Caco-2 (cell line): ENCODE data around the gene NHEJ1. TPM values are rescaled to one million over a fixed set of nuclear protein-coding genes. Genes with fewer than 3 reads are reported as not detected.

Source experiments
- BruUV-seq: library from RNA; stranded (reverse); fragments of 400-500 nt; replicated peaks from 2 replicates; lab custom pipeline; 2021; lab: Mats Ljungman, UMichigan
- CTCF ChIA-PET: fragments of 300-600 bp; sonication (Branson Sonifier 250); formaldehyde crosslinking; loops from one replicate; lab custom pipeline; 2022; ENCODE audit warnings: antibody characterized with exemption; lab: Charles Lee
- POLR2A ChIA-PET: fragments of 300-600 bp; sonication (Branson Sonifier 250); formaldehyde crosslinking; loops from one replicate; lab custom pipeline; 2022; ENCODE audit warnings: antibody characterized with exemption; lab: Charles Lee
- DNase-seq, 2 experiments: peaks; one replicate each; pipeline versions ENCODE4 v3.0.0 to v3.0.0-alpha.2; 2020 to 2022
- H3K27me3 ChIP-seq: replicated peaks from 2 replicates; pipeline ENCODE4 v1.6.0; 2011; ENCODE audit warnings: low read length; ENCODE audit not compliant: control insufficient read depth, insufficient read depth
- H3K36me3 ChIP-seq: 2 replicates; pipeline ENCODE4 v1.5.1; 2011; ENCODE audit warnings: low read length; ENCODE audit not compliant: control insufficient read depth, insufficient read depth
- H3K4me1 ChIP-seq: fragments of 250-450 bp; sonication (Bioruptor Pico); 2 replicates; pipeline ENCODE4 v1.5.1; 2020; ENCODE audit warnings: mild to moderate bottlenecking
- H3K4me3 ChIP-seq: 2 replicates; pipeline ENCODE4 v1.5.1; 2011; ENCODE audit warnings: low read depth, mild to moderate bottlenecking, control low read depth, low read length
- H3K9me3 ChIP-seq: fragments of 250-450 bp; sonication (Bioruptor Pico); 2 replicates; pipeline ENCODE4 v1.5.1; 2020; ENCODE audit warnings: mild to moderate bottlenecking, moderate library complexity
- H3K27ac Mint-ChIP-seq: one replicate; pipeline ENCODE4 v1.8.0; 2022; ENCODE audit warnings: mixed read lengths; ENCODE audit not compliant: unreplicated experiment
- H3K27me3 Mint-ChIP-seq: one replicate; pipeline ENCODE4 v1.8.0; 2022; ENCODE audit warnings: mixed read lengths; ENCODE audit not compliant: insufficient read depth, unreplicated experiment
- H3K36me3 Mint-ChIP-seq: one replicate; pipeline ENCODE4 v1.8.0; 2022; ENCODE audit warnings: mild to moderate bottlenecking, mixed read lengths; ENCODE audit not compliant: insufficient read depth, unreplicated experiment
- H3K4me1 Mint-ChIP-seq: one replicate; pipeline ENCODE4 v1.8.0; 2022; ENCODE audit warnings: low read depth, mixed read lengths; ENCODE audit not compliant: unreplicated experiment
- H3K4me3 Mint-ChIP-seq: one replicate; pipeline ENCODE4 v1.8.0; 2022; ENCODE audit warnings: mild to moderate bottlenecking, moderate library complexity, mixed read lengths; ENCODE audit not compliant: unreplicated experiment
- H3K9me3 Mint-ChIP-seq: one replicate; pipeline ENCODE4 v1.8.0; 2022; ENCODE audit warnings: mixed read lengths; ENCODE audit not compliant: unreplicated experiment
- intact Hi-C: fragments of 100-400 bp; cut with micrococcal nuclease; formaldehyde crosslinking; loops from one replicate; pipeline ENCODE4 v1.10.0; 2022; ENCODE audit not compliant: unreplicated experiment
- total RNA-seq: library from RNA; stranded (reverse); gene quantifications from 2 replicates; pipeline ENCODE4 v1.2.3, GENCODE V29; 2022
- TF ChIP-seq, protein P1 (sequence below), 2 experiments: fragments of 200-600 bp in 1 of 2; IDR thresholded peaks; 1 replicate in 1 of 2; 2 replicates in 1 of 2; pipeline versions ENCODE4 v1.5.1 to v1.8.0; 2011 to 2022; ENCODE audit warnings: antibody characterized with exemption in 1 of 2, control low read depth in 1 of 2, inconsistent platforms in 1 of 2, low read depth in 1 of 2, low read length in 1 of 2, mild to moderate bottlenecking in 1 of 2, moderate library complexity in 1 of 2; ENCODE audit not compliant: insufficient read depth in 1 of 2, severe bottlenecking in 1 of 2, unreplicated experiment in 1 of 2

The NHEJ1 gene
- total RNA-seq, 1 experiment from 2014 or later, result 29.6 TPM

GRCh38 chr2:219172231-219173154, 11.9 kb upstream of the NHEJ1 start:
- no peak for DNase-seq
- no peaks in the 10 kb centered on the region for H3K27me3 ChIP-seq
- no peaks in the 10 kb centered on the region for H3K9me3 ChIP-seq
- peaks cover 24% of the 10 kb centered on the region for H3K36me3 Mint-ChIP-seq
- H3K4me1 Mint-ChIP-seq, result peaks cover 28% of the 10 kb centered on the region
- TF ChIP-seq, protein P1, sequence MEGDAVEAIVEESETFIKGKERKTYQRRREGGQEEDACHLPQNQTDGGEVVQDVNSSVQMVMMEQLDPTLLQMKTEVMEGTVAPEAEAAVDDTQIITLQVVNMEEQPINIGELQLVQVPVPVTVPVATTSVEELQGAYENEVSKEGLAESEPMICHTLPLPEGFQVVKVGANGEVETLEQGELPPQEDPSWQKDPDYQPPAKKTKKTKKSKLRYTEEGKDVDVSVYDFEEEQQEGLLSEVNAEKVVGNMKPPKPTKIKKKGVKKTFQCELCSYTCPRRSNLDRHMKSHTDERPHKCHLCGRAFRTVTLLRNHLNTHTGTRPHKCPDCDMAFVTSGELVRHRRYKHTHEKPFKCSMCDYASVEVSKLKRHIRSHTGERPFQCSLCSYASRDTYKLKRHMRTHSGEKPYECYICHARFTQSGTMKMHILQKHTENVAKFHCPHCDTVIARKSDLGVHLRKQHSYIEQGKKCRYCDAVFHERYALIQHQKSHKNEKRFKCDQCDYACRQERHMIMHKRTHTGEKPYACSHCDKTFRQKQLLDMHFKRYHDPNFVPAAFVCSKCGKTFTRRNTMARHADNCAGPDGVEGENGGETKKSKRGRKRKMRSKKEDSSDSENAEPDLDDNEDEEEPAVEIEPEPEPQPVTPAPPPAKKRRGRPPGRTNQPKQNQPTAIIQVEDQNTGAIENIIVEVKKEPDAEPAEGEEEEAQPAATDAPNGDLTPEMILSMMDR (IDR thresholded peaks at IDR 0.05; ENCODE audit: insufficient read depth in 1 of 2, low read depth in 1 of 2, low read length in 1 of 2, severe bottlenecking in 1 of 2, unreplicated experiment in 1 of 2), result no peak
- H3K36me3 ChIP-seq, result peaks cover 12% of the 10 kb centered on the region
- intact Hi-C loops, result no loop called here
- CTCF ChIA-PET, result interaction anchor here (0.8 to 1.1 kb wide), 3 partner anchors 122 to 274 kb away, joined by 3 read pairs; no protein-coding TSS in a partner anchor
- POLR2A ChIA-PET, result no interaction called here
- no peaks in the 10 kb centered on the region for H3K27me3 Mint-ChIP-seq
- no TSS peak for BruUV-seq
- peaks cover 21% of the 10 kb centered on the region for H3K4me1 ChIP-seq
- H3K4me3 ChIP-seq, result no peak overlapping the region
- peak overlapping the region; percentile 64 for H3K27ac Mint-ChIP-seq
- no peak overlapping the region for H3K4me3 Mint-ChIP-seq
- no peaks in the 10 kb centered on the region for H3K9me3 Mint-ChIP-seq

GRCh38 chr2:219171231-219171651, 10.6 kb upstream of the NHEJ1 start:
- POLR2A ChIA-PET, result interaction anchor here (0.6 to 0.7 kb wide), 2 partner anchors 40 to 47 kb away, joined by 4 to 6 read pairs; no protein-coding TSS in a partner anchor
- Histone ChIP-seq H3K9me3 (no peaks in the 10 kb centered on the region), H3K36me3 (peaks cover 12% of the 10 kb centered on the region), H3K4me3 (no peak overlapping the region), H3K4me1 (peaks cover 21% of the 10 kb centered on the region), H3K27me3 (no peaks in the 10 kb centered on the region)
- peaks cover 18% of the 10 kb centered on the region for H3K36me3 Mint-ChIP-seq
- no peaks in the 10 kb centered on the region for H3K27me3 Mint-ChIP-seq
- intact Hi-C loops, result loop anchor here (1.0 to 2.0 kb wide), 2 partner anchors 127 to 216 kb away; partner anchors contain the start of gene DNPEP
- H3K27ac Mint-ChIP-seq, result peak overlapping the region; percentile 64
- CTCF ChIA-PET, result interaction anchor here (0.6 to 1.6 kb wide), 8 partner anchors 30 to 273 kb away, joined by 3 to 8 read pairs (median 3); partner anchors contain the start of genes ABCB6 and ZFAND2B
- peaks cover 28% of the 10 kb centered on the region for H3K4me1 Mint-ChIP-seq
- H3K9me3 Mint-ChIP-seq, result no peaks in the 10 kb centered on the region
- TF ChIP-seq, protein P1 (IDR thresholded peaks at IDR 0.05; ENCODE audit: insufficient read depth in 1 of 2, low read depth in 1 of 2, low read length in 1 of 2, severe bottlenecking in 1 of 2, unreplicated experiment in 1 of 2), result peak; percentile 64 to 79
- peak; percentile 74 to 79 for DNase-seq
- no peak overlapping the region for H3K4me3 Mint-ChIP-seq
- no TSS peak for BruUV-seq
